Vagina (tissue), 2 donors: ENCODE results near the gene LIN28B.

Experiments used
- CTCF ChIP-seq, 3 experiments: fragments of 450-650 bp in 2 of 3; fragments of 200-600 bp in 1 of 3; sonication (generic) in 1 of 3; IDR thresholded peaks; one replicate each; pipeline ENCODE4 v1.5.1; 2017 to 2019; ENCODE audit warnings: antibody characterized with exemption in 3 of 3, mild to moderate bottlenecking in 2 of 3, moderate library complexity in 2 of 3
- POLR2A ChIP-seq, 2 donors: fragments of 450-650 bp; IDR thresholded peaks; one replicate each; pipeline ENCODE4 v1.6.1; 2017; ENCODE audit warnings: antibody characterized with exemption in 2 of 2, mild to moderate bottlenecking in 2 of 2, moderate library complexity in 2 of 2

- TF ChIP-seq CTCF (IDR thresholded peaks at IDR 0.05) = no peak
- no peak for TF ChIP-seq POLR2A (IDR thresholded peaks at IDR 0.05)
Measured at GRCh38 chr6:105001906-105002305, 45.0 kb downstream of the LIN28B start.
